ENCODE data around the gene MYOCD.
A peak's percentile ranks its signal among the peaks of the same experiment; 100 is the strongest.

Gene MYOCD

GRCh38 chr17:12756786-12757185, 91.1 kb downstream of the MYOCD start:
- no peak for DNase-seq (ENCODE audit: low spot score)

- DNase-seq (ENCODE audit: low spot score), result no peak
These were observed 93.4 kb downstream of the MYOCD start for GRCh38 chr17:12759090-12759489.

GRCh38 chr17:12765548-12765947, 99.9 kb downstream of the MYOCD start:
- no peak for DNase-seq (ENCODE audit: low spot score)

GRCh38 chr17:12768255-12768654, 102.6 kb downstream of the MYOCD start:
- no peak for DNase-seq (ENCODE audit: low spot score)

- DNase-seq (ENCODE audit: low spot score), result no peak
These were observed 104.3 kb downstream of the MYOCD start for GRCh38 chr17:12769981-12770380.

- DNase-seq (ENCODE audit: low spot score), result no peak
These were observed 107.5 kb downstream of the MYOCD start for GRCh38 chr17:12773153-12773552.

GRCh38 chr17:12789075-12789480, 123.4 kb downstream of the MYOCD start:
- DNase-seq (ENCODE audit: low spot score), result peak; percentile 63

GRCh38 chr17:12789481-12790248, 124.0 kb downstream of the MYOCD start, which contains the start of gene ARHGAP44:
Gene ARHGAP44, plus strand, starts transcription at chr17:12789498. Its CDS starts 341 bp downstream, at chr17:12789839.
- DNase-seq (ENCODE audit: low spot score), result no peak

- DNase-seq (ENCODE audit: low spot score), result no peak
These were observed 124.8 kb downstream of the MYOCD start for GRCh38 chr17:12790249-12791106.

GRCh38 chr17:12794919-12795532, 129.3 kb downstream of the MYOCD start:
- no peak for DNase-seq (ENCODE audit: low spot score)

- no peak for DNase-seq (ENCODE audit: low spot score)
These were observed 135.2 kb downstream of the MYOCD start for GRCh38 chr17:12800855-12801365.

GRCh38 chr17:12806630-12807029, 140.9 kb downstream of the MYOCD start:
- no peak for DNase-seq (ENCODE audit: low spot score)

- DNase-seq (ENCODE audit: low spot score), result no peak
These were observed 143.0 kb downstream of the MYOCD start for GRCh38 chr17:12808723-12809122.

GRCh38 chr17:12812877-12813276, 147.2 kb downstream of the MYOCD start:
- no peak for DNase-seq (ENCODE audit: low spot score)

- DNase-seq (ENCODE audit: low spot score), result no peak
These were observed 148.0 kb downstream of the MYOCD start for GRCh38 chr17:12813664-12814063.

GRCh38 chr17:12814718-12815117, 149.0 kb downstream of the MYOCD start:
- DNase-seq (ENCODE audit: low spot score), result no peak

GRCh38 chr17:12815642-12816141, 150.0 kb downstream of the MYOCD start:
- DNase-seq (ENCODE audit: low spot score), result no peak
